ENCODE data around the gene TCF25. TPM values are rescaled to one million over a fixed set of nuclear protein-coding genes. Genes with fewer than 3 reads are reported as not detected.
"Not testable (repeated sequence)": the region's sequence is repeated elsewhere in the genome, so short reads cannot be mapped to it uniquely, and the experiment has no call there.

TCF25 gene
- total RNA-seq, 2 experiments from 2014 or later: 126 to 127 TPM

- H3K27me3 Mint-ChIP-seq: peaks cover 2% of the 10 kb centered on the region
- no peak overlapping the region for H3K27ac Mint-ChIP-seq
- no peaks in the 10 kb centered on the region for H3K9me3 Mint-ChIP-seq
- H3K4me3 Mint-ChIP-seq: no peak overlapping the region
- peaks cover 15% of the 10 kb centered on the region for H3K4me1 Mint-ChIP-seq
- no peak for DNase-seq
- peaks cover 15% of the 10 kb centered on the region for H3K36me3 Mint-ChIP-seq
Observed at GRCh38 chr16:89913408-89914387, 40.3 kb downstream of the TCF25 start.

- H3K36me3 Mint-ChIP-seq: peaks cover 12% of the 10 kb centered on the region
- DNase-seq, H3K4me3 Mint-ChIP-seq, H3K9me3 Mint-ChIP-seq, H3K27ac Mint-ChIP-seq: not testable (repeated sequence)
- peaks cover 13% of the 10 kb centered on the region for H3K27me3 Mint-ChIP-seq
- H3K4me1 Mint-ChIP-seq: peaks cover 17% of the 10 kb centered on the region
Observed at GRCh38 chr16:89914642-89915285, 41.4 kb downstream of the TCF25 start.

DNA sequence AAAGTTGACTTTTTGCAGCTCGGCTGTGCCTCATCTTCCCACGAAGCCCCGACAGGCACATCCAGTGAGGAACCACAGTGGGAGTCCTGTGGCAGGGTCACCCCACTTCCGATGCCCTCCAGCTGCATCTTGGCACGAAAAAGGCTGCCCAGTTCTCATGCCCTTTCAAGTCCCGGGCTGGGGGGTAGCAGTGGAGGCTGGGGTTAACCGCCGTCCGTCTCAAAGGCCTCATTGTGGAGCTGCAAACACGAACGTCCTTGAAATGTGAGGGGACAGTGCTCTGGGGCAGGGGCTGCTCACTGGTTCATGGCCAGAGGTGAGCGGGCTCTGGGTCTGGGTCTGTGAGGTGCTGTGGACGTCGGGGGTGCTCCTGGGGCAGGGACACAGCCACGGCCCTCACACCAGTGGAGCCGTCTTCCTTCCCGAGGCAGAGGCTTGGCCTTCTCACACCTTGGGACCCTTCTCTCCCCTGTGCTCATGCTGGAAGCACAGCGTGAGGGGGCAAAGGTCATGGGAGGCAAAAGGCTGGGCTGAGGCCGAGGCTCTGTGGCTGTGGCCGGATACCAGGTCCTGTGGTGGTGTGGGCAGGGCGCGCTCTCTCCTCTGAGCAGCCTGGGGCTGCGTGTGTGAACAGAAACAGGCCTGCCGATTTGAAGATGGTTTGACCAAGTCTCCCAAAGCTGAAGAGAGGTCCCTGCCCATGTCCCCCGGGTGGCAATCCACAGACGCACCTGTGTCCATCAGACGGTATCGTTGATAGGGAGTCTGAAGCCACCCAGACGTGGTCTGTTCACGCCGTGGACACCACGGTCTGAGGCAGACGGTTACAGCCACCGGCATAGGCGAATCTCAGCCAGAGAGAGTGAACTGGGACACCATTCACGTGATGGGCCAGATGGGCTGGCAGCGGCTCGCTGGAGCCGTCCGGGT is 42.2 kb downstream of the TCF25 start:
- no peak for DNase-seq
- H3K27me3 Mint-ChIP-seq: peaks cover 21% of the 10 kb centered on the region
- H3K9me3 Mint-ChIP-seq: no peaks in the 10 kb centered on the region
- H3K4me1 Mint-ChIP-seq: peaks cover 21% of the 10 kb centered on the region
- H3K36me3 Mint-ChIP-seq: peaks cover 12% of the 10 kb centered on the region
- H3K27ac Mint-ChIP-seq: no peak overlapping the region
- no peak overlapping the region for H3K4me3 Mint-ChIP-seq

DNA sequence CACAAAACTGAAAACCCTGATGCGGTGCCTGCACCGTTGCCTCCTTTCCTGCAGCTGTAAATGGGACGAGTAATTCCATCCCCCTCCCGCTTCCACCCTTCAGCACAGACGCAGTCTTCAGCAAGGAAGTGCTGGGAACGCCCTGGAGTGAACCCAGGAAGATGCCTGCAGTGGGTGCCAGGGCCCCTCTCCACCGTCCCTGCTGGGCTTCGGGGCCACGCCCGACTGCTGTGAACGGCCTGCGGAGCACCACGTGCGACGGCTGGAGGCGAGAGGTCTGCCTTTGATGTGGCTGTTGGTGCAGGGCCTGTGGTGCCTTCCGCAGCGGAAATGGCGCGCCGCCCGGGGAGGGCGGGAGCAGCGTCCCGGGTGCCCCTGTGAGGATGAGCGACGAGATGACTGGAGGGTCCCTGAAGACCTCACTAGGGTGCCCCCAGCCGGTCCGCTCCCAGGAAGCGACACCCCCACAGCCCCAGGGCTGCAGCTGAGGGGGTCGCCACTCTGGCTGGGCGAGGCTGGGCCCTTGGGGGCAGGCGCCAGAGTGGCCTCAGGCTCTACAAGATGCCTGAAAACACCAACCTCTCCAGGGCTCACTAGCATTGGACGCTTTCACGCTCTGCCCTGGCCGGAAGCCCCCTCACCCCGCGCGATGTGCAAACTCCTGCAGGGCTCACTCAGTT is 44.5 kb downstream of the TCF25 start:
- Mint-ChIP-seq H3K9me3 (no peaks in the 10 kb centered on the region), H3K4me3 (peak overlapping the region; percentile 42), H3K27ac (peak overlapping the region; percentile 45), H3K4me1 (peaks cover 38% of the 10 kb centered on the region), H3K36me3 (peaks cover 10% of the 10 kb centered on the region), H3K27me3 (peaks cover 42% of the 10 kb centered on the region)
- peak; percentile 87 for DNase-seq

DNA sequence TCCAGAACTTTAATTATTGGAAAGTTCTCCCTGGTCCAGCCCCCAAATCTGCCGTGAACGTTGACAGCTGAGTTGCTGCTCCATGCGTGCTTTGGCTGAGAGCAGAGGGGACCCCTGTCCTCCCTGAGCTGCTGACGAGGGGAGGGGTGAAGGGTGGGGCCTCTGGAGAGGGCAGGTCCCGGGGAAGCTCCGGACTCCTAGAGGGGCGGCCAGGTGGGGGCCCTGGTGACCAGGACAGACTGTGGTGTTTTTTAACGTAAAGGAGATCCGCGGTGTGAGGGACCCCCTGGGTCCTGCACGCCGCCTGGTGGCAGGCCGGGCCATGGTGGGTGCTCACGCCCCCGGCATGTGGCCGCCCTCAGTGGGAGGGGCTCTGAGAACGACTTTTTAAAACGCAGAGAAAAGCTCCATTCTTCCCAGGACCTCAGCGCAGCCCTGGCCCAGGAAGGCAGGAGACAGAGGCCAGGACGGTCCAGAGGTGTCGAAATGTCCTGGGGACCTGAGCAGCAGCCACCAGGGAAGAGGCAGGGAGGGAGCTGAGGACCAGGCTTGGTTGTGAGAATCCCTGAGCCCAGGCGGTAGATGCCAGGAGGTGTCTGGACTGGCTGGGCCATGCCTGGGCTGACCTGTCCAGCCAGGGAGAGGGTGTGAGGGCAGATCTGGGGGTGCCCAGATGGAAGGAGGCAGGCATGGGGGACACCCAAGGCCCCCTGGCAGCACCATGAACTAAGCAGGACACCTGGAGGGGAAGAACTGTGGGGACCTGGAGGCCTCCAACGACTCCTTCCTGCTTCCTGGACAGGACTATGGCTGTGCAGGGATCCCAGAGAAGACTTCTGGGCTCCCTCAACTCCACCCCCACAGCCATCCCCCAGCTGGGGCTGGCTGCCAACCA is 45.3 kb downstream of the TCF25 start, which contains the start of gene MC1R:
MC1R (plus strand) TSS at position 410 of the 895 bp plus-strand sequence; CDS start at position 807, 397 bp downstream.
- no peaks in the 10 kb centered on the region for H3K9me3 Mint-ChIP-seq

GRCh38 chr16:89919535-89920406 is 46.4 kb downstream of the TCF25 start:
- Mint-ChIP-seq H3K36me3 (peaks cover 4% of the 10 kb centered on the region), H3K9me3 (no peaks in the 10 kb centered on the region), H3K4me1 (peaks cover 36% of the 10 kb centered on the region), H3K4me3 (no peak overlapping the region), H3K27ac (no peak overlapping the region), H3K27me3 (peaks cover 53% of the 10 kb centered on the region)
- no peak for DNase-seq

More for the DNA sequence above, 45.3 kb downstream of the TCF25 start, which contains the start of gene MC1R:
- Mint-ChIP-seq H3K36me3 (peaks cover 9% of the 10 kb centered on the region), H3K4me3 (peak within 1 kb of the TSS; percentile 42), H3K4me1 (peaks cover 38% of the 10 kb centered on the region), H3K27ac (peak within 1 kb of the TSS; percentile 45), H3K27me3 (peaks cover 42% of the 10 kb centered on the region)
- DNase-seq: peak; percentile 56

- no peak overlapping the region for H3K27ac Mint-ChIP-seq
- no peak overlapping the region for H3K4me3 Mint-ChIP-seq
- DNase-seq: no peak
- H3K4me1 Mint-ChIP-seq: peaks cover 39% of the 10 kb centered on the region
- H3K9me3 Mint-ChIP-seq: no peaks in the 10 kb centered on the region
- peaks cover 62% of the 10 kb centered on the region for H3K27me3 Mint-ChIP-seq
- H3K36me3 Mint-ChIP-seq: no peaks in the 10 kb centered on the region
Observed at GRCh38 chr16:89920723-89921122, 47.3 kb downstream of the TCF25 start.

GRCh38 chr16:89921131-89921701 is 47.8 kb downstream of the TCF25 start:
- H3K27ac Mint-ChIP-seq: no peak overlapping the region

DNA sequence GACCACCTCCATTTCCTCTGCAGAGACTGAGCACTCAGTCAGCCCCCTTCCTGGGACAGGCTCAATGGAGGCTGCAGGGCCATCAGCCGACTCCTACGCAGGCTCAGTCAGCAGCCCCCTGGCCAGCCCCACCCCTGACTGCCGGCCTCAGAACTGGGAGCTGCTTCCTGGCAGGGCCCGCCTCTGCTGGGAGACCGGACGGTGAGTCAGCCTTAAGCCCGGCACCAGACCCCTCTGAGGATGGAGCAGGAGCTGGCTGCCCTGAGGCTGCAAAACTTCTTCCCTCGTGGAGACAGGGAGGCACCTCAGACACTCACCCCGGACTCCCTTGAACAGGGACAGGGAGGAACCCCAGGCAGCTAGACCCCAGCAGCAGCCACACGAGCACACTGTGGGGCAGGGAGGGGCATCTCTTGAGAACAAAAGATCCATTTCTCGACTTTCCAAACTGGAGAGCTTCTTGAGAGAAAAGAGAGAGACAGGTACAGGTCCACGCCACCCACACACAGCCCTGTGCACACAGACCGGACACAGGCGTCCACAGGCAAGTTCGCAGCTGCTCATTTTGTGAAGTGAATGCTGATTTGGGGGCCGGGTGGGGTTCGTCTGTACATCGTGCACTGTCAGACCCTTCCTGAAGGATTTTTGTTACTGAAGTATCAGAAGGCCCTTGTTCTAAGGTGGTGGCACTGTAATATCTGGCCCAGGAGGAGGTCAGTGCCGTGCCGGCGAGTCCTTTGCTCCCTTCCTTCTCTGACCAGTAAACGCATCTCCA is 48.5 kb downstream of the TCF25 start:
- Mint-ChIP-seq H3K36me3 (no peaks in the 10 kb centered on the region), H3K4me1 (peaks cover 39% of the 10 kb centered on the region), H3K27ac (no peak overlapping the region), H3K9me3 (no peaks in the 10 kb centered on the region), H3K4me3 (no peak overlapping the region), H3K27me3 (peaks cover 68% of the 10 kb centered on the region)
- DNase-seq: no peak

More at GRCh38 chr16:89921131-89921701, 47.8 kb downstream of the TCF25 start:
- no peaks in the 10 kb centered on the region for H3K9me3 Mint-ChIP-seq
- no peaks in the 10 kb centered on the region for H3K36me3 Mint-ChIP-seq
- H3K27me3 Mint-ChIP-seq: peaks cover 62% of the 10 kb centered on the region
- H3K4me1 Mint-ChIP-seq: peaks cover 39% of the 10 kb centered on the region
- no peak for DNase-seq
- no peak overlapping the region for H3K4me3 Mint-ChIP-seq

DNA sequence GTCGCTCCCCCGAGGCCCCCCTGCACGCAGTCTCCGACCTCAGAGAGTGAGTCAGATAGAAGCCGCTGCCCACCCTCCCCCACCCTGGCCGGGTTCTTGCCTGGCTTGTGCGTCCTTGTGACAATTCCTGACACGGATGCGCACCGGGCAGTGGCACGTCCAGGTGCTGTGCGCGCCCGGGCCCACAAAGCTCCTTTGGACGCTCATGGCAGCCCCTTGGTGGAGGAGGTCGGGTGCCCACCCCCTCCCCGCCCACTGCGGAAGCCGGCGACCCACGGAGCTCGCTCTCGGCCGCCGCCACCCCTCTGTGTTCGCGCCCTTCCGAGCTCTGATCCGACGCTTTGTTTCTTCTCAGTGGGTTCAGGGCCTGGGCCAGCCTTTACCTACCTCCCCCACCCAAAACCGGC is 49.1 kb downstream of the TCF25 start:
- Mint-ChIP-seq H3K9me3 (no peaks in the 10 kb centered on the region), H3K27ac (no peak overlapping the region), H3K4me3 (no peak overlapping the region), H3K4me1 (peaks cover 37% of the 10 kb centered on the region), H3K27me3 (peaks cover 70% of the 10 kb centered on the region), H3K36me3 (no peaks in the 10 kb centered on the region)
- DNase-seq: peak; percentile 45

DNA sequence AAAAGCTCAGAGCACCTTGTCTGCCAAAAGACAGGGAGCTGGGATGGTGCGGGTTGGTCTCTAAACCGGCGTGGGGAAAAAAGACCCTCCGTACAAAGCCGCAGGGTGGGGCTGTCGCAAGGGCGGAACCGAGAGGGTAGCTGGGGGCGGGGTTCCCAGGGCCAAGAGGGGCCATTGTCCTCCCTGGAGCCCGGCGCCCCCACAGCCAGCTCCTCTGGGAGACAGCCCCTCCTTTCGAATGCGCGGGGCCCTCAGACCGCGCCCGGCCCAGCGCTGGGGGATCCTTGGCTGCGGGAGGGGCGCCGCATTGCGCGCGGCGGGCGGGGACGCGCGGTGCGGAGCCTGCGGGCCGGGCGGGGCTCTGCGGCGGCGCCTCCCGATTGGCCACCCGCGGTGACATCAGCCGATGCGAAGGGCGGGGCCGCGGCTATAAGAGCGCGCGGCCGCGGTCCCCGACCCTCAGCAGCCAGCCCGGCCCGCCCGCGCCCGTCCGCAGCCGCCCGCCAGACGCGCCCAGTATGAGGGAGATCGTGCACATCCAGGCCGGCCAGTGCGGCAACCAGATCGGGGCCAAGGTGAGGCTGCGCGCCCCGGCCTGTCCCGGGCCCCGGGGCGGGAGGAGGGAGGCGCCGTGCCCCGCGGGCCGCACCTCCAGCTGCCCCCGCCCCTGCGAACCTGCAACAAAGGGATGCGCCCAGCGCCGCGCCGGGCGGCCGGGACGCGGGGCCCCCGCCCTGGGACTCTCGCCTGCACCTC is 49.7 kb downstream of the TCF25 start, which contains the start of gene TUBB3:
TUBB3 (plus strand) TSS at position 459 of the 756 bp plus-strand sequence; CDS start at position 519, 60 bp downstream.
- no peaks in the 10 kb centered on the region for H3K36me3 Mint-ChIP-seq
- H3K4me1 Mint-ChIP-seq: peaks cover 32% of the 10 kb centered on the region
- H3K27me3 Mint-ChIP-seq: peaks cover 76% of the 10 kb centered on the region
- H3K4me3 Mint-ChIP-seq: no peak within 1 kb of the TSS
- H3K9me3 Mint-ChIP-seq: no peaks in the 10 kb centered on the region
- peak; percentile 59 for DNase-seq
- no peak within 1 kb of the TSS for H3K27ac Mint-ChIP-seq

All from activated naive CD8-positive, alpha-beta T cell treated with anti-CD3 and anti-CD28 coated beads for 36 hours (primary cell).